Stomach (tissue), 9 donors: ENCODE data around the gene VPS11. TPM values are rescaled to one million over a fixed set of nuclear protein-coding genes. Genes with fewer than 3 reads are reported as not detected.

Source experiments
- DNase-seq, 2 donors: peaks; one replicate each; pipeline versions ENCODE4 v3.0.0 to v3.0.0-alpha.2; 2013 to 2019
- H3K27ac ChIP-seq, 5 donors: fragments of 200-600 bp in 4 of 5; sonication (generic) in 4 of 5; one replicate each; pipeline ENCODE4 v1.5.1; 2013 to 2019; ENCODE audit warnings: mild to moderate bottlenecking in 1 of 5, moderate library complexity in 1 of 5
- H3K27me3 ChIP-seq, 3 donors: fragments of 200-600 bp; sonication (generic); one replicate each; pipeline ENCODE4 v1.5.1; 2017 to 2019; ENCODE audit warnings: mixed run types in 1 of 3
- H3K36me3 ChIP-seq, 4 donors: fragments of 200-600 bp; sonication (generic); 1 replicate in 3 of 4; 2 replicates in 1 of 4; pipeline ENCODE4 v1.5.1; 2016 to 2019
- H3K4me1 ChIP-seq, 4 donors: fragments of 200-600 bp; sonication (generic); one replicate each; pipeline ENCODE4 v1.5.1; 2016 to 2019
- H3K4me3 ChIP-seq, 4 donors: fragments of 200-600 bp; sonication (generic) in 3 of 4; one replicate each; pipeline ENCODE4 v1.5.1; 2016 to 2019; ENCODE audit warnings: mild to moderate bottlenecking in 1 of 4
- H3K9me3 ChIP-seq, 4 donors: fragments of 200-600 bp; sonication (generic); one replicate each; pipeline ENCODE4 v1.5.1; 2016 to 2019
- EP300 ChIP-seq: sonication (generic); formaldehyde crosslinking; IDR thresholded peaks from one replicate; pipeline ENCODE4 v1.6.1; 2017; ENCODE audit warnings: antibody characterized with exemption
- POLR2A ChIP-seq, 4 donors: fragments of 450-650 bp; IDR thresholded peaks; one replicate each; pipeline ENCODE4 v1.6.1; 2016; ENCODE audit warnings: antibody characterized with exemption in 4 of 4, control low read depth in 2 of 4, mild to moderate bottlenecking in 1 of 4, moderate library complexity in 1 of 4
- POLR2AphosphoS5 ChIP-seq, 3 donors: sonication (generic); formaldehyde crosslinking; IDR thresholded peaks; one replicate each; pipeline ENCODE4 v1.6.1; 2016; ENCODE audit warnings: antibody characterized with exemption in 3 of 3
- WGBS, 5 donors: extraction: QIAGEN DNeasy Blood & Tissue Kit in 3 of 5; methylation state at CpG; one replicate each; pipeline versions ENCODE4 v1.1.5 to v1.1.7; 2013 to 2018; 5-methylcytosine and 5-hydroxymethylcytosine counted together
- intact Hi-C: fragments of 100-400 bp; cut with DNase I; formaldehyde crosslinking; loops from one replicate; pipeline ENCODE4 v1.15.1; 2023; ENCODE audit warnings: low total_unique reads
- polyA plus RNA-seq, 3 donors: library from polyadenylated mRNA; stranded (reverse); fragments of 200-250 nt; gene quantifications; one replicate each; pipeline ENCODE4 v1.2.3, GENCODE V29; 2013
- total RNA-seq, 5 donors: library from RNA; depleted of rRNA; stranded (reverse); fragments of >200 nt; gene quantifications; one replicate each; pipeline versions ENCODE4 v1.1.0 to v1.2.3, GENCODE V29; 2014 to 2016
- TF ChIP-seq, protein P1 (sequence below), 7 experiments: fragments of 450-650 bp in 4 of 7; fragments of 200-600 bp in 3 of 7; sonication (generic) in 3 of 7; IDR thresholded peaks; one replicate each; pipeline ENCODE4 v1.5.1; 2016 to 2019; ENCODE audit warnings: antibody characterized with exemption in 7 of 7, control low read depth in 2 of 7, mild to moderate bottlenecking in 1 of 7
- donor health status: healthy with polysubstance abuse.
- donor health status: Bipolar disorder and iron deficiency.
- donor health status: healthy.

The VPS11 gene
- total and polyA plus RNA-seq, 8 donors = 8.2 to 190 (median 33.2) TPM

DNA sequence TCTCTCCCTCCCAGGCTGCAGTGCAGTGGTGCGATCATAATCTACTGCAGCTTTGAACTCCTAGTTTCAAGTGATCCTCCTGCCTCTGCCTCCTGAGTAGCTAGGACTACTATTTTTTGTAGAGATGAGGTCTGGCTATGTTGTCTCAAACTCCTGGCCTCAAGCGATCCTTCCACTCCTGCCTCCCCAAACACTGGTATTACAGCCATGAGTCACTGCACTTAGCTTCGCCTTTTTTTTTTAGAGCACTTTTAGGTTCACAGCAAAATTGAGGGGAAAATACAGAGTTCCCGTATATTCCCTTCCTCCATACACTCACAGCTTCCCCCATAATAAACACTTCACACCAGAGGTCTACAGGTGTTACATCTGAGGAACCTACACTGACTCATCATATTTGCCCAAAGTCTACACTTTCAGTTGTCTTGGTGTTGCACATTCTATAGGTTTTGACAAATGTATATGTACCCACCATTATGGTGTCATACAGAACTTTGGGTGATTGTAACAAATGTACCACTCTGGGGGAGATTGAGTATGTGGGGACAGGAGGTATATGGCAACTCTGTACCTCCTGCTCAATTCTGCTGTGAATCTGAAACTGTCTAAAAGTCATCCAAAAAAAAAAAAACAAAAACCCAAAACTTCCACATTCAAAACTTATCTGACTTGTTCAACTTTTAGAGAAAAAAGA, 25.6 kb upstream of the VPS11 start:
- intact Hi-C loops = no loop called here
- Histone ChIP-seq H3K36me3 (peaks cover 22 to 31% (median 28%) of the 10 kb centered on the region in 4 donors), H3K9me3 (no peaks in the 10 kb centered on the region), H3K27me3 (no peaks in the 10 kb centered on the region), H3K27ac (no peak overlapping the region), H3K4me3 (no peak overlapping the region), H3K4me1 (no peaks in the 10 kb centered on the region)
- 89 to 93% (median 90%) methylated on average over 4 of the region's 4 CpGs for WGBS, 5 donors
- DNase-seq = no peak
- TF ChIP-seq EP300 (no peak), POLR2AphosphoS5 (IDR thresholded peaks at IDR 0.05) (no peak), POLR2A (IDR thresholded peaks at IDR 0.05) (no peak)
- TF ChIP-seq, protein P1, sequence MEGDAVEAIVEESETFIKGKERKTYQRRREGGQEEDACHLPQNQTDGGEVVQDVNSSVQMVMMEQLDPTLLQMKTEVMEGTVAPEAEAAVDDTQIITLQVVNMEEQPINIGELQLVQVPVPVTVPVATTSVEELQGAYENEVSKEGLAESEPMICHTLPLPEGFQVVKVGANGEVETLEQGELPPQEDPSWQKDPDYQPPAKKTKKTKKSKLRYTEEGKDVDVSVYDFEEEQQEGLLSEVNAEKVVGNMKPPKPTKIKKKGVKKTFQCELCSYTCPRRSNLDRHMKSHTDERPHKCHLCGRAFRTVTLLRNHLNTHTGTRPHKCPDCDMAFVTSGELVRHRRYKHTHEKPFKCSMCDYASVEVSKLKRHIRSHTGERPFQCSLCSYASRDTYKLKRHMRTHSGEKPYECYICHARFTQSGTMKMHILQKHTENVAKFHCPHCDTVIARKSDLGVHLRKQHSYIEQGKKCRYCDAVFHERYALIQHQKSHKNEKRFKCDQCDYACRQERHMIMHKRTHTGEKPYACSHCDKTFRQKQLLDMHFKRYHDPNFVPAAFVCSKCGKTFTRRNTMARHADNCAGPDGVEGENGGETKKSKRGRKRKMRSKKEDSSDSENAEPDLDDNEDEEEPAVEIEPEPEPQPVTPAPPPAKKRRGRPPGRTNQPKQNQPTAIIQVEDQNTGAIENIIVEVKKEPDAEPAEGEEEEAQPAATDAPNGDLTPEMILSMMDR (IDR thresholded peaks at IDR 0.05) = no peak

DNA sequence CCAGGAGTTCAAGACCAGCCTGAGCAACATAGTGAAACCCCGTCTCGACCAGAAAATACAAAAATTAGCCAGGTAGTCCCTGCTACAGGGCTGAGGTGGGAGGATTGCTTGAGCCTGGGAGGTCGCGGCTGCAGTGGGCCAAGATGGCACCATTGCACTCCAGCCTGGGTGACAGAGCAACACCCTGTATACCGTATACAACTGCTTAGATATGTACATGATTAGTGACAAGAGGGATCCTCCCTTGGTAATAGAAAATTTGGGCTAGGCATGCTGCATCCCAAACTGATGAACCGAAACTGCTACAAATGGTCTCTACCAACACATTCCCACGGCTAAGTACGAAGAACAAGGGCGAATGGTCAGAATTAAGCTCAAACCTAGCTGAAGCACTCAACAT, 24.7 kb upstream of the VPS11 start:
- Histone ChIP-seq H3K4me1 (no peaks in the 10 kb centered on the region), H3K27me3 (no peaks in the 10 kb centered on the region), H3K9me3 (no peaks in the 10 kb centered on the region), H3K36me3 (peaks cover 32 to 40% (median 38%) of the 10 kb centered on the region in 4 donors), H3K4me3 (no peak overlapping the region), H3K27ac (no peak overlapping the region)
- DNase-seq = no peak
- 84 to 94% (median 91%) methylated on average over 9 of the region's 9 CpGs for WGBS, 5 donors
- no peak for TF ChIP-seq POLR2A (IDR thresholded peaks at IDR 0.05)
- no peak for TF ChIP-seq POLR2AphosphoS5 (IDR thresholded peaks at IDR 0.05)
- TF ChIP-seq, protein P1 (IDR thresholded peaks at IDR 0.05) = no peak
- no peak for TF ChIP-seq EP300
- intact Hi-C loops = no loop called here

DNA sequence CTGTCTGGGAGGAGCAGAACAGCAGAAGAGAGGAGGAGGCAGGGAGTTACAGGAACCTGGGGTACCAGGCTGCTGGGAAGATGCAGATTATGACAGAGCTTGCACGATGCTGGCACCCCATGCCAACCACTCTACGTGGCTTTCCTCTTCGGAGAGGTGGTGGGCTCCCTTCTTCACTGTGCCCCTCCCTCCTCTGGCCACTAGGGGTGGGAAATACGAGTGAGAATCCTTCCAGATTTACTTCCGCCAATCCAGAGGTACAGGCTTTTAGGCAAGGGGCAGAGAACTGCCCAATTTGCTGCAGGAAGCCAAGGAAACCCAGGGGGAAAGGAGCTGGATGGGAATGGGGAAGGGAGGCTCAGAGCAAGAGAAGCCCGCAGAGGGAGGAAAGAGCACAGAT, 22.9 kb upstream of the VPS11 start:
- H3K4me1 ChIP-seq = no peaks in the 10 kb centered on the region
- no peak overlapping the region for H3K4me3 ChIP-seq
- no peaks in the 10 kb centered on the region for H3K27me3 ChIP-seq
- WGBS, 5 donors = 68 to 81% (median 76%) methylated on average over 6 of the region's 6 CpGs
- intact Hi-C loops = no loop called here
- no peak overlapping the region for H3K27ac ChIP-seq
- no peak for TF ChIP-seq EP300
- TF ChIP-seq POLR2AphosphoS5 (IDR thresholded peaks at IDR 0.05) = no peak
- TF ChIP-seq, protein P1 (IDR thresholded peaks at IDR 0.05) = no peak
- no peak for TF ChIP-seq POLR2A (IDR thresholded peaks at IDR 0.05)
- no peaks in the 10 kb centered on the region for H3K9me3 ChIP-seq
- peaks cover 50 to 58% (median 55%) of the 10 kb centered on the region in 4 donors for H3K36me3 ChIP-seq
- no peak for DNase-seq

DNA sequence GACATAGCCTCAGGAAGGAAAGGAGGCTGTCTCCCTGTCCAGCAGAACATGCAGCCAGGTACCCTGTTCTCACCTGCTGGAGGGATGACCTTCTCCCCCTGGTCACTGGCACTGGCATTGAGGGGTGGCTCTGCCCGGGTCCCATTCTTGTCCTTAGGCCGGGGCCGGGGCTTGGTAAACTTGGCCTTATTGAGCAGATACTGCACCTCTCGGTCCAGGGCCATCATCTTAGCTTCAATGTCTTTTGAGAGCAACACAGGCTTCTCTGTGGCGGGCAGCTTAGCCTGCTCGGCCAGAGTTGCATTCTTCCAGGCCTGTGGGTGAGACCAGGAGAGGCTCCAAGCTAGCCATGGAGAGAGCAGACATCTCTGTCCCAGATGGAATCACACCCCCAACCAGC, 21.1 kb upstream of the VPS11 start:
- Histone ChIP-seq H3K36me3 (peaks cover 63 to 75% (median 73%) of the 10 kb centered on the region in 4 donors), H3K4me1 (no peaks in the 10 kb centered on the region), H3K27me3 (no peaks in the 10 kb centered on the region), H3K4me3 (no peak overlapping the region), H3K9me3 (no peaks in the 10 kb centered on the region), H3K27ac (no peak overlapping the region)
- WGBS, 5 donors = 85 to 98% (median 94%) methylated on average over 3 to 6 of the region's 6 CpGs
- DNase-seq = no peak
- TF ChIP-seq POLR2AphosphoS5 (IDR thresholded peaks at IDR 0.05) (no peak), EP300 (no peak), POLR2A (IDR thresholded peaks at IDR 0.05) (no peak)
- TF ChIP-seq, protein P1 (IDR thresholded peaks at IDR 0.05) = no peak
- intact Hi-C loops = no loop called here
